H1 (cell line): ENCODE data around the gene FGF18. TPM values are rescaled to one million over a fixed set of nuclear protein-coding genes. Genes with fewer than 3 reads are reported as not detected.

Source experiments
- CTCF ChIA-PET: fragments of 300-600 bp; sonication (Branson Sonifier 250); formaldehyde crosslinking; loops from one replicate; lab custom pipeline; 2021; ENCODE audit not compliant: partially characterized antibody; lab: Charles Lee
- POLR2A ChIA-PET: fragments of 300-600 bp; sonication (Branson Sonifier 250); formaldehyde crosslinking; loops from one replicate; lab custom pipeline; 2021; ENCODE audit warnings: inconsistent platforms; ENCODE audit not compliant: partially characterized antibody; lab: Charles Lee
- DNase-seq, 2 experiments: peaks; one replicate each; pipeline versions ENCODE4 v3.0.0 to v3.0.0-alpha.2; 2010 to 2022; ENCODE audit warnings: low spot score in 2 of 2, low read depth in 1 of 2, mixed read lengths in 1 of 2
- FAIRE-seq: peaks from 2 replicates; lab custom pipeline; 2011; peaks lifted over from hg19 to GRCh38; lab: Jason Lieb, UNC
- H2AFZ ChIP-seq: 2 replicates; pipeline ENCODE4 v1.8.1; 2012; ENCODE audit warnings: low read length, inconsistent platforms
- H2AK5ac ChIP-seq: 2 replicates; pipeline ENCODE4 v1.6.1; 2013; ENCODE audit warnings: low read depth, low read length
- H2BK120ac ChIP-seq: replicated peaks from 2 replicates; pipeline ENCODE3; 2013; ENCODE audit warnings: low read depth, low read length, inconsistent platforms
- H2BK12ac ChIP-seq: 2 replicates; pipeline ENCODE4 v1.6.1; 2013; ENCODE audit warnings: low read depth, low read length
- H2BK15ac ChIP-seq: 2 replicates; pipeline ENCODE4 v1.6.1; 2013; ENCODE audit warnings: low read length
- H2BK20ac ChIP-seq: 2 replicates; pipeline ENCODE4 v1.6.1; 2013; ENCODE audit warnings: low read length
- H2BK5ac ChIP-seq: 2 replicates; pipeline ENCODE4 v1.6.1; 2013; ENCODE audit warnings: low read depth, low read length
- H3K14ac ChIP-seq: 2 replicates; pipeline ENCODE4 v1.6.1; 2013; ENCODE audit warnings: inconsistent platforms; ENCODE audit not compliant: insufficient read length
- H3K18ac ChIP-seq: 2 replicates; pipeline ENCODE4 v1.6.1; 2013; ENCODE audit warnings: low read length; ENCODE audit errors: extremely low read depth
- H3K23ac ChIP-seq: 2 replicates; pipeline ENCODE4 v1.6.1; 2013; ENCODE audit warnings: inconsistent platforms; ENCODE audit not compliant: insufficient read length
- H3K23me2 ChIP-seq: 2 replicates; pipeline ENCODE4 v1.6.1; 2013; ENCODE audit warnings: low read depth, low read length
- H3K27ac ChIP-seq: 2 replicates; pipeline ENCODE4 v1.6.1; 2011; ENCODE audit warnings: low read depth, low read length, inconsistent platforms
- H3K27me3 ChIP-seq, 4 experiments: replicated peaks in 1 of 4; 1 replicate in 1 of 4; 2 replicates in 3 of 4; pipeline versions ENCODE4 v1.6.1 to v1.8.1; 2011 to 2013; ENCODE audit warnings: low read length in 3 of 4, mild to moderate bottlenecking in 3 of 4, inconsistent platforms in 2 of 4, mixed read lengths in 2 of 4, moderate library complexity in 1 of 4; ENCODE audit not compliant: control insufficient read depth in 3 of 4, insufficient read depth in 3 of 4; ENCODE audit errors: extremely low read depth in 1 of 4
- H3K36me3 ChIP-seq, 4 experiments: 2 replicates each; pipeline versions ENCODE4 v1.6.1 to v1.8.1; 2011 to 2013; ENCODE audit warnings: mild to moderate bottlenecking in 4 of 4, low read length in 3 of 4, moderate library complexity in 2 of 4, control low read depth in 1 of 4, inconsistent platforms in 1 of 4; ENCODE audit not compliant: insufficient read depth in 4 of 4, control insufficient read depth in 2 of 4
- H3K4ac ChIP-seq: replicated peaks from 2 replicates; pipeline ENCODE3; 2013; ENCODE audit warnings: low read length, low read depth, mixed read lengths, inconsistent platforms; ENCODE audit not compliant: insufficient read length
- H3K4me1 ChIP-seq, 4 experiments: replicated peaks in 1 of 4; 1 replicate in 1 of 4; 2 replicates in 3 of 4; pipeline versions ENCODE4 v1.6.1 to v1.8.1; 2011 to 2013; ENCODE audit warnings: low read length in 3 of 4, inconsistent platforms in 2 of 4, mixed read lengths in 1 of 4; ENCODE audit not compliant: insufficient read depth in 4 of 4, control insufficient read depth in 3 of 4
- H3K4me2 ChIP-seq, 2 experiments: 2 replicates each; pipeline versions ENCODE4 v1.6.1 to v1.8.1; 2011 to 2013; ENCODE audit warnings: low read depth in 2 of 2, low read length in 2 of 2, control low read depth in 1 of 2, inconsistent platforms in 1 of 2, mild to moderate bottlenecking in 1 of 2; ENCODE audit not compliant: insufficient read depth in 1 of 2
- H3K4me3 ChIP-seq, 4 experiments: fragments of 200-600, 300-600 bp in 1 of 4; sonication (generic), shearing (Covaris generic), sonication (Bioruptor Twin) in 1 of 4; 2 replicates each; pipeline versions ENCODE4 v1.5.1 to v1.8.1; 2011 to 2016; ENCODE audit warnings: low read length in 4 of 4, low read depth in 3 of 4, control low read depth in 2 of 4, inconsistent platforms in 2 of 4, mild to moderate bottlenecking in 2 of 4, mixed read lengths in 1 of 4, moderate library complexity in 1 of 4; ENCODE audit not compliant: insufficient read depth in 2 of 4; ENCODE audit errors: extremely low read depth in 1 of 4
- H3K56ac ChIP-seq: replicated peaks from 2 replicates; pipeline ENCODE3; 2013; ENCODE audit warnings: low read depth, mild to moderate bottlenecking, mixed read lengths, low read length, inconsistent platforms; ENCODE audit not compliant: insufficient read length
- H3K79me1 ChIP-seq: 2 replicates; pipeline ENCODE4 v1.6.1; 2013; ENCODE audit warnings: low read depth, low read length, control low read depth
- H3K79me2 ChIP-seq, 2 experiments: 2 replicates each; pipeline versions ENCODE4 v1.6.1 to v1.8.1; 2012 to 2013; ENCODE audit warnings: low read length in 2 of 2, mild to moderate bottlenecking in 2 of 2, inconsistent platforms in 1 of 2; ENCODE audit not compliant: insufficient read depth in 2 of 2, control insufficient read depth in 1 of 2
- H3K9ac ChIP-seq, 4 experiments: replicated peaks in 1 of 4; 1 replicate in 1 of 4; 2 replicates in 3 of 4; pipeline versions ENCODE4 v1.6.1 to v1.8.1; 2011 to 2013; ENCODE audit warnings: low read depth in 3 of 4, low read length in 3 of 4, control low read depth in 2 of 4, mild to moderate bottlenecking in 2 of 4, moderate library complexity in 2 of 4, inconsistent platforms in 1 of 4; ENCODE audit errors: extremely low read depth in 1 of 4
- H3K9me3 ChIP-seq, 2 experiments: 2 replicates each; pipeline versions ENCODE4 v1.6.1 to v1.8.1; 2012 to 2013; ENCODE audit warnings: mild to moderate bottlenecking in 2 of 2, moderate library complexity in 2 of 2, control low read depth in 1 of 2, inconsistent platforms in 1 of 2, low read depth in 1 of 2, low read length in 1 of 2, mixed read lengths in 1 of 2; ENCODE audit not compliant: insufficient read depth in 2 of 2
- H4K20me1 ChIP-seq, 2 experiments: replicated peaks in 1 of 2; 2 replicates each; pipeline versions ENCODE3 to v1.8.1; 2011 to 2013; ENCODE audit warnings: inconsistent platforms in 2 of 2, low read length in 2 of 2, mild to moderate bottlenecking in 1 of 2; ENCODE audit not compliant: insufficient read depth in 2 of 2, control insufficient read depth in 1 of 2
- H4K5ac ChIP-seq: 2 replicates; pipeline ENCODE4 v1.6.1; 2013; ENCODE audit warnings: low read length, low read depth, mixed read lengths, inconsistent platforms; ENCODE audit not compliant: insufficient read length
- H4K8ac ChIP-seq: 2 replicates; pipeline ENCODE4 v1.8.0; 2013; ENCODE audit warnings: mild to moderate bottlenecking, moderate library complexity, low read length, inconsistent platforms; ENCODE audit not compliant: insufficient read depth; ENCODE audit errors: extremely low read depth
- H4K91ac ChIP-seq: replicated peaks from 2 replicates; pipeline ENCODE3; 2013; ENCODE audit warnings: low read length, mixed read lengths, inconsistent platforms; ENCODE audit not compliant: insufficient read length
- ATF2 ChIP-seq: IDR thresholded peaks from 2 replicates; pipeline ENCODE4 v1.6.1; 2012; ENCODE audit warnings: low read length, inconsistent platforms
- E2F6 ChIP-seq: IDR thresholded peaks from 2 replicates; pipeline ENCODE4 v1.6.1; 2012; ENCODE audit warnings: inconsistent platforms
- POLR2AphosphoS5 ChIP-seq: IDR thresholded peaks from 2 replicates; pipeline ENCODE4 v1.6.1; 2011; ENCODE audit warnings: low read depth, low read length
- RXRA ChIP-seq: IDR thresholded peaks from 2 replicates; pipeline ENCODE4 v1.6.1; 2011; ENCODE audit warnings: low read depth, mild to moderate bottlenecking, low read length, moderate library complexity; ENCODE audit not compliant: insufficient read depth
- SP4 ChIP-seq: IDR thresholded peaks from 2 replicates; pipeline ENCODE4 v1.6.1; 2012; ENCODE audit warnings: low read length, inconsistent platforms
- WGBS, 2 experiments: shearing (Covaris generic) in 1 of 2; methylation state at CpG; one replicate each; pipeline versions ENCODE4 v1.1.6 to v1.1.7; 2013 to 2015; ENCODE audit warnings: low lambda C conversion rate in 2 of 2, mixed read lengths in 2 of 2, inconsistent platforms in 1 of 2, low coverage in 1 of 2, missing lambda C conversion rate in 1 of 2; ENCODE audit not compliant: insufficient replicate concordance in 2 of 2, insufficient coverage in 1 of 2, insufficient read length in 1 of 2; ENCODE audit errors: extremely low coverage in 1 of 2, missing lambda C conversion rate in 1 of 2; 5-methylcytosine and 5-hydroxymethylcytosine counted together
- polyA plus RNA-seq, 7 experiments: library from polyadenylated mRNA; depleted of rRNA in 3 of 7; stranded (reverse) in 5 of 7; unstranded in 2 of 7; fragments of >200 nt in 5 of 7; fragments of 200-250 nt in 2 of 7; gene quantifications; 1 replicate in 5 of 7; 2 replicates in 1 of 7; 4 replicates in 1 of 7; pipeline versions ENCODE4 v1.2.1 to v1.2.3, GENCODE V29; 2011 to 2013; ENCODE audit warnings: missing spikeins in 2 of 7, mixed read lengths in 2 of 7
- total RNA-seq: library from RNA; stranded (reverse); fragmentation: NEBNext Ultra II Directional; extraction: Animal tissue kit (Norgen Biotek cat#: 25700); gene quantifications from 2 replicates; pipeline ENCODE4 v1.2.1, GENCODE V29; 2021

FGF18 gene
- total and polyA plus RNA-seq, 2 of the 8 experiments (the other 6 are each of a cell fraction or from before 2014, with no cell fraction given): 0.54 to 1.3 TPM

- ChIA-PET CTCF (interaction anchor here (0.8 to 7.2 kb wide), 13 partner anchors 8 to 486 kb away, joined by 3 to 64 read pairs (median 4); no protein-coding TSS in a partner anchor), POLR2A (interaction anchor here (0.5 to 7.3 kb wide), 5 partner anchors 14 to 95 kb away, joined by 3 to 75 read pairs (median 3); partner anchors contain the start of gene NPM1)
- DNase-seq: no peak
- no peak for TF ChIP-seq ATF2
- no peak for TF ChIP-seq E2F6
- no peak for TF ChIP-seq SP4
- no peak for TF ChIP-seq RXRA
- TF ChIP-seq POLR2AphosphoS5: no peak
These were observed 3.6 kb downstream of the FGF18 start for GRCh38 chr5:171422902-171423663.

More at GRCh38 chr5:171422902-171423663, 3.6 kb downstream of the FGF18 start:
- peaks cover 0 to 25% (median 15%) of the 10 kb centered on the region in 4 experiments; a peak in 6 of 7 replicates for H3K4me1 ChIP-seq
- H3K23ac ChIP-seq: no peak overlapping the region
- H4K20me1 ChIP-seq: peaks cover 1 to 5% of the 10 kb centered on the region in 2 experiments
- H3K23me2 ChIP-seq: peaks cover 10% of the 10 kb centered on the region
- no peak overlapping the region for H3K14ac ChIP-seq
- H3K18ac ChIP-seq: 0 out of 2 replicates have a peak overlapping the region, but pooled peaks have one; percentile 13
- no peak for FAIRE-seq
- H3K79me1 ChIP-seq: no peaks in the 10 kb centered on the region
- H3K36me3 ChIP-seq: no peaks in the 10 kb centered on the region
- peaks cover 22 to 37% (median 28%) of the 10 kb centered on the region in 4 experiments for H3K27me3 ChIP-seq
- H2BK120ac ChIP-seq: no peak overlapping the region
- no peak overlapping the region for H4K5ac ChIP-seq
- peak overlapping the region; percentile 42; the same call in 1 of the 2 replicates for H2AK5ac ChIP-seq
- no peaks in the 10 kb centered on the region for H3K9me3 ChIP-seq
- H2BK15ac ChIP-seq: 0 out of 2 replicates have a peak overlapping the region, but pooled peaks have one; percentile 29
- no peak overlapping the region for H3K4ac ChIP-seq
- 0 out of 2 replicates have a peak overlapping the region, but pooled peaks have one; percentile 27 for H2BK12ac ChIP-seq
- no peak overlapping the region for H2BK5ac ChIP-seq
- WGBS, 2 experiments: 70% methylated on average over 22 of the region's 26 CpGs; no CpG with 5 or more reads in 1 of the 2 experiments
- no peak overlapping the region for H4K91ac ChIP-seq
- no peaks in the 10 kb centered on the region for H3K79me2 ChIP-seq
- H3K4me3 ChIP-seq: no peak overlapping the region
- no peak overlapping the region for H3K27ac ChIP-seq
- no peak overlapping the region for H3K56ac ChIP-seq
- H2AFZ ChIP-seq: no peak overlapping the region
- H4K8ac ChIP-seq: no peak overlapping the region
- no peak overlapping the region for H3K4me2 ChIP-seq
- no peak overlapping the region for H2BK20ac ChIP-seq
- H3K9ac ChIP-seq: no peak overlapping the region
